Right forelimb (tissue), 1 donor: ENCODE results near the gene BBIP1.
"Not testable (repeated sequence)": the region's sequence is repeated elsewhere in the genome, so short reads cannot be mapped to it uniquely, and the experiment has no call there.

Experiments
- DNase-seq: peaks from one replicate; pipeline ENCODE4 v3.0.0-alpha.2; 2018

The BBIP1 gene

DNA sequence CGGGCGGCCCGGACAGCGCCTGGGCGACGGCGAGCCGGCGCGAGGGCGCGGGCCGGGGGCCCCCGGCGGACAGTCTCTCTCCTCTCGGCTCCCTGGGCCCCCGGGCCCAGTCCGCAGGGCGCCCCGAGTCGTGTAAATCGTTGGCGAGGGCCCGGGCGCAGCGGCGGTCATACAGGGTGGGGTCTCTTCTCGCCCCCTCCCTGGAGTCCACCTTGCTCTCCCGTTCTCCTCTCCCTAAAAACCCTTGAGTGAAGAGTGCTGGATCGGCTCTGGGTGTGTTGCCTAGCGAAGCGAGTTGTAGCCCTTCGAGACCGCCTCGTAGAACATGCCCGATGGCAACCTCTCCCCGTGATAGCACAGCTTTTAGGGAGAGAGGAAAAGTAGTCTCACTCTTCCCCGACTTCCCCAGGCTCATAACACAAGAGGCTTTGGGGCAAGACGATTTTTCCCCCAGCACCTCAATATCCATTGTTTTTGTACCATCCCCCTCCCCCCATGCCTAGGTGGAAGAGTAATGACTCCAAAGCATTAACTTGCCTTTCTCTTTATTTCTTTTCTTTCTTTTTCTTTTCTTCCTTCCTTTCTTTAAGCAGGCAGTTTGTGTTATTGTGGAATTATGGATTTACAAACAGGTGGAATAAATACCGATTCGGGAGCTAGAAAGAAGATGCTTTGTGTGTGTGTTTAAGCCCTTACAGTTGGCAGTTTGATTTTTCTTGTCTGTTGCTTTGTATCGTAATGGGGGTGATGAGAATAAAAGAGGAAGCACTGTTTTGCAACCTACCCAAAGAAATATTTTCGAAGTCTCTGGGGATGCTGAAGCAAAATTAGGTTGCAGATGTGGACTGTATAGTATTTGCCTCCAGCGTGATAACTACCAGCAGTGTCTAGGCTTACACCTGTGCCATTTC, 1.2 kb upstream of the BBIP1 start:
- no peak for DNase-seq

DNA sequence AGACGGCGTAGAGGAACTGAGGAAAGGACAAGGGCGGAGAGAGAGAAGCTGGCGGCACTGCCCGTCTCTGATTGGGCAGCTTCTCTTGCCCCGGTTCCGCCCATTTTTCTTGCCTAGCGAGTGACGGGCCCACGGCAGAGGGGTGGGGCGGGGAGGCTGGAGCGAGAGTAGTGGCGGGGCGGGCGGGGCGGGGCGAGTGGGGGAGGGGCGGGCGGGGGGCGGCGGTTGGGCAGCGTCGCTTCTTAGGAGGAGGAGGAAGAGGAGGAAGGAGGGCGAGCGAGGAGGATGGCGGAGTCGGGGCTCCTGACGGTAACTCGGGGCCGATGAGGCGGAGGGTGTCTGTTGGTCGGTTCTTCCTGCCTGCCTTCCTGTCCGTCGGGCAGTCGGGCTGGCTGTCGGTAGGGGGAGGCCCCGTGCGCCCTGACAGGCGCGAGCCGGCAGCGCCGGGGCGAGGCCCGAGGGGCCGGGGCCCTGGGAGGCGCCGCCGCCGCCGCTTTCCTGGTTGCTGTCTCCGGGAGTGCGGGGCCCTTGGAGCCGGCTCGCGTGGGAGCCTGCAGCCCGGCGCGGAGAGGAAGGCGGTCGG, 460 bp upstream of the BBIP1 start, which contains the start of gene SHOC2:
SHOC2 (plus strand) TSS at position 256 of the 583 bp plus-strand sequence. CDS start 44,755 bp downstream, outside the sequence.
- no peak for DNase-seq

DNA sequence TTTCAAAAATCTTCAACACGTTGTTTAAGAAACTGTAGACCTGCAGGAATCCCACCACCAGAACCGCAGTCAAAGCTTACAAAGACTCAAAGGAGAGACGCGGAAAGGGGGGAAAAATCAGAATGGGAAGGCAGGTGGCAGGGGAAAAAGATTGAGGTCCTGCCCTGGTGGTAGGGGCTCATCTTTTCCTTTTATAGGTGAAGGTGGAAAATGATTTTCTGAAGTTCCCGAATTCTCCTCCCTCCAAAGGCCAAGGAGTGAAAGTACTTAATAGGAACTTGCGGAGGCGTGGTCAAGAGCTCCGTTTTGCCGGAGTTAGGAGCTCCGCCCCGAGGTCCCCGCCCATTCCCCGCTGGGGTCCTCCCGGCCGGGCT, 724 bp downstream of the BBIP1 start:
- DNase-seq, result no peak

DNA sequence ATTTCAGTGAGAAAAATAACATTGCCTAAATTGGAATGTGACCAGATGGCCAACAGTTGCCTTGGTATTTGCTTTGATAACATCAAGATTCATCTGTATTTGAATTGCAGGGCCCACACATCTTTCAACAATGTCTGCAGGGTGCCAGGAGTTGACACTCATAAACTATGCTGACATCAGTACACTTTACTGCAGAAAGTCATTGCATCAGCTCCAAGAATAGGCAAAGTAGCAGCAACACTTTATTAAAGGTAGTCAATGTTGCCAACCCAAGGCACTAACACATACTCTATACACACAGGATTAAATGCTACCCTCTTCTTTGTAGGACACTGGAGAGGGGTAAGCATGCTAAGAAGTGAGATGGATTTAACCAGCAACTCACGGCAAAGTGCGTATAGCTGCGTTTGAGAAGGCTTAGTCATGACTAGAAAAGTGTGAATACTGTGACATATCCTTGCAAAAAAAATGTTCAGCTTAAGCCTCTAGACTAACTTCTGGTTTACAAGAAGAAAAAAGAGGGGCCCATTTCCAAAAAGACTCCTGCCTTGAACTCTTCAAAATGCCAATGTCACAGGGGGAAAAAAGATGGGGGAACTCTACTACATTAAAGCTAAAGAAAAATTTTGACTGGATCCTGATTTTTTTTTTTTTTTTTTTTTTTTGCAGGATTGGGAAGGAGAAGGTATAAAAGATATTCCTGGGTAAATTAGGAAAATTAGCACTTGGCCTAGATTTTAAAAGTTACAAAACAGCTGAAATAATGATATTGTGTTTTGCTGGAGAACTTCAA, 2.2 kb downstream of the BBIP1 start:
- DNase-seq, result no peak

DNA sequence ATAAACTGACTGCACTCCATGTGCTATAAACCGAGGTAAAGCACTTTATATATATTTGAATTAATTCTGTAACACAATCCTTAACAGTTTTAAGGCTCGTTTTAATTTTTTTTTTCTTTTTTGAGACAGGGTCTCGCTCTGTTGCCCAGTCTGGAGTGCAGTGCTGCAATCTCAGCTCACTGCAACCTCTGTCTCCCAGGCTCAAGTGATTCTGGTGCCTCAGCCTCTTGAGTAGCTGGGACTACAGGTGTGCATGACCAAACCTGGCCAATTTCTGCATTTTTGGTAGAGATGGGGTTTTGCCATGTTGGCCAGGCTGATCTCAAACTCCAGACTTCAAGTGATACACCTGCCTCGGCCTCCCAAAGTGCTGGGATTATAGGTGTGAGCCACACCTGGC, 3.4 kb downstream of the BBIP1 start:
- not testable (repeated sequence) for DNase-seq

DNA sequence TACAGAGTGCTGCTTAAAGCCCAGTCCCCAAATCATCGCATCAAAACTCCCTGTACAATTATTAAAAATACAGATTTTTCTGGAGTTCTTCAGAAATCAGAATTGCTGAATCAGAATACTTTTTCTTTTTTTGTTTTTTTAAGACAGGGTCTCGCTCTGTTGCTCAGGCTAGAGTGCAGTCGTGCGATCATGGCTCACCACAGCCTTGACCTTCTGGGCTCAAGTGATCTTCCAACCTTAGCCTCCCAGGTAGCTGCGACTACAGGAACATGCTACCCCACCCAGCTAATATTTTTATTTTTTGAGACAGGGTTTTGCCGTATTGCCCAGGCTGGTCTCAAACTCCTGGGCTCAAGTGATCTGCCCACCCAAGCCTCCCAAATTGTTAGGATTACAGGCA, 3.9 kb downstream of the BBIP1 start:
- no peak for DNase-seq

DNA sequence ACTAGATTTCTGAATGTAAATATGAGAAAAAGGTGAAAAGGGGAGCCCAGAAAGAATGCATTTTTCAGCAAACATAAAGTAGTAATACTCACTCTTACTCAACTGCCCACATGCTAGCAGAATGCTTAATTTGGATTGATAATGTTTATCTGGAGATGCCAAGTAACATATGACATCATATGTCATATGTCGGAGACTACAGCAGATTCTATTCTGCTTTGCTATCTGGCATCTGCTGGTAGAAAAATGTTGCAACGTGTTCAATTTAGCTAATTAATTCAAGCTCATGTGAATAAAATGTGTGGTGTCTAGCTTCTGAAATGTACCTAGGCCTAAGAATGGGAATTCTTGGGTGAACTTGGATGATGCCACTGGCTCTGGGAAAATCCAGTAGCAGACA, 4.5 kb downstream of the BBIP1 start:
- DNase-seq, result no peak

DNA sequence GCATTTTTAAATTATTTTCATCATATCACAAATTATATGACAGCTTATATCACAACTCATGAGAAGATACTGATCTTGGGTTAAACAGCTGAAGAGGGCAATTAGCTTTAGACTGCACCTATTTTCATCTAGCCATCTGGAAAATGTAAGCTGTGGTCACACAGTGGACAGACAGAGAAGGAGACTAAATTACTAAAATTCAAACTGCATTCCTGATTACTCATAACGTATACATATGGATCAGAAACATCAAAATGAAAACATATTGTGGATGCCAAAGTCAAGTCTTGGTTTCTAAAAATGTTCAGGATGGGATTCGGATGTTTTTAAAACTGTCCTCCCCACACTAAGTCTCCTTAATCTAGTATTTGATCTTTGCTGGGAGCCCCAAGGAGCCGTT, 6.6 kb downstream of the BBIP1 start:
- no peak for DNase-seq

DNA sequence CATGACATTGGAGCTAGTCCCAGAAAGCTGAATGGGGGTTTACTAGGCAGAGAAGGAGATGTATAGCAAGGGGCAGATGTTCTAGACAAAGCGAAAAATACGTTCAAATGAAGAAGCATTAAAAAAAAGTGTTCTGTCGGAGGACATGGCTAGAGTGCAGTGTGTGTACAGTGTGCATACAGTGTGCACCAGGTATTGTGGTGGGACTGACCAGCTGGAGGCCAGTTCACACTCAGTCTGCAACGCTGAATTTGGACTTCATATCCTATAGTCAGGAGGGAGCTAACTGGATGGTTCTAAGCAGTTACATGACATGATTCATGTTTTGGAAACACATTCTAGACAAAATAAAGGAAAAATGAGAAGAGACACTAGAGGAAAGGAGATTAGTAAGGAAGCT, 8.8 kb downstream of the BBIP1 start:
- no peak for DNase-seq

DNA sequence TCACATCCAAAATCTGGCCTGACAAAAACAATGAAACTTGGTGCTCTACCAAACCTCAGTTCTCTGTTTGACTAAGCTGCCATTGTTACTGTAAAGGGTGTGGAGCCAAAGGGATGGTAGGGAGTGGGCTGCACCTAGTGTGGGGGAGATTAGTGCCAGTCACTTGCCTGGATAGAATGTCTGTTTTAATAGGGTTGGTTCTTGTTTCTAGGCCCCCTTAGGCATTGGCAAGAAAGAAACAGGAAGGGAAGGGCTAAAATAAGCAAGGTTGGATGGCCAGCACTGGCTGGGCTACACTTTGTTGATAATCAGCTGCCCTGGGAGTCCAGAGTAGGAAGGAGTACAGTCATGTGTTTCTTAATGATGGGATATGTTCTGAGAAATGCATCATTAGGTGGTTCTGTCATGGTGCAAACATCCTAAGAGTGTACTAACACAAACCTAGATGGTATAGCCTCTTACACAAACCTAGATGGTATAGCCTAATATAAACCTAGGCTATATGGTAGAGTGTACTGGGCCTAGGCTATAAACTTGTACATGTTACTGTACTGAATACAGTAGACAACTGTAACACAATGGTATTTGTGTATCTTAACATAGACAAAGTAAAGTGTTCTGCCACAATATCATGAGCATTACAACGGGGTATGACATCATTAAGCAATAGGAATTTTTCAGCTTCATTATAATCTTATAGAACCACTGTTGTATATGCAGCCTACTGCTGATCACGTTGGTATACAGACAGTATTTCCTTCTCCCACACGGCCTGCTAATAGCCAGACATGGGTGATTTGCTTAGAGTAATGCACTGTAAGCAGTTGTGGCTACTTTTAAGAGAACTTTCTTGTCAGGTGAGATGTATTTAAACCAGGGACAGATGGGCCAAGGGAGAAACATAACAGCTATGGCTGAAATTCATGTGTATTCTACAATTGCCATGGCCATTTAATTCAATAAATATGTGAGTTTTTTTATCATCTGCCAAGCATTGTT, 15.4 kb downstream of the BBIP1 start:
- DNase-seq, result no peak

DNA sequence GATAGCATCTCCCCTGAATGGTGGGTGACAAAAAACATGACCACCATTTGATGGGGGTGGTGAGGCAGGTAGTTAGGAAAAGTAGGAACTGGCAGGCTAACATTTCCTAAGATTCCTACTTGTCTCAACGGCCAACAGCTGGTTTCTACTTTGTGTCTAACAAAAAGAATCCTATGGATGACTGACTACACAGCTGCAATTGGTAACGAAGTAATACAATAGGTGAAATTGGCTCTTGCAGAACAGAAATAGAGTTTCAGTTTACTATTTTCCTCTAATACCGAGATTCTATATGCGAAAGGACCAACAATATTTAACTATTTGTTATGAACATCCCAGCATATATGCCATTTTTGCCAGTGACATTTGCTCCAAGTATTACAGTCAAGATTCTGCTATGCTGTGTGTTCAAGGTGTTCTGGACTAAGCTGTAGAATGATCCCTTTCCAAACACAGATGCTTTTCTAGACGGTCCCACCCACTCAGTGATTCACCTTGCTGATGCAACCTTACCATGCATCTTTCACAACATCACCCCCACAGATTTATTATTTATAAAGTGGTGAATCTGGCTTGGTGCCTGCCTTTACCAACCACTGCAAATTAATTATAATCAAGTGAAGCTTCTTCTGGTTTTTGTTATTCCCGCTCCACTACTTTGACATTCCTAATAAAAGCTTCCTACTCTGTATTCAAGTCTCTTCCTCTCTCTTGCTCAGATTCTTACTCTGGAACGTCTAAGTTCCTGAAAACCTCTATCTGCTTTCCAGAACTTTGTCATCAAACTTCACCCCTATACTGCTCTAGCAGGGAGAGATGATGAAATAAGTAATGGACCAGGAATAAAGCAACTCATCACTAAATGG, 16.8 kb downstream of the BBIP1 start:
- no peak for DNase-seq

DNA sequence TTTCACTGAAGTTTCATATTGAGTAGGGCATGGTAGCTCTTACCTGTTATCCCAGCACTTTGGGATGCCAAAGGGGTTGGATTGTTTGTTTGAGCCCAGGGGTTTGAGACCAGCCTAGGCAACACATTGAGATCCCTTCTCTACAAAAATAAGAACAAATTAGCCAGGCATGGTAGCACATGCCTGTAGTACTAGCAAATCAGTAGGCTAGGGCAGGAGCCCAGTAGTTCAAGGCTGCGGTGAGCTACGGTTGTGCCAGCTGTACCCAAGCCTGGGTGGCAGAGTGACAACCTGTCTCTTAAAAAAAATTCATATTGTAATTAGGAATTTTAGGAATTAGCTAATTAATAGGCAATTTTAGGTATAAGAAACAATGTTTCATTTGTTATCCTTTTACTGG, 18.0 kb downstream of the BBIP1 start:
- DNase-seq, result no peak

DNA sequence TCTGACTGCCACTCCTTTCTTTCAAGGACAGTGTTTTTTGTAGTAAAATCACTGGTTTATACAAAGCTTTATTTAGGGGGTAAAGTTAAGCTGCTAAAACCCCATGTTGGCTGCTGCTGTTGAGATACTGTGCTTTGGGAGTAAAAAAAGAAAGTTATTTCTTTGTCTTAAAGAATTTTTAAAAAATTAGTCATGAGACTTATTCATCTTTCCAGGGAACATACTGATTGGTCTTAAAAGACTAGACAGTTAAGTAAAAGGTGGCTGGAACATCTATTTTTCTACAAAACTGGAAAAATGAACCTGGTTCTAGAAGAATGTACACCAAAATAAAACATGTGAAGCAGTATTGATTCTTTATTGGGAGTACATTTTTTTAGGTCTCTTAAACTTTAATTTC, 20.6 kb downstream of the BBIP1 start:
- DNase-seq, result no peak

DNA sequence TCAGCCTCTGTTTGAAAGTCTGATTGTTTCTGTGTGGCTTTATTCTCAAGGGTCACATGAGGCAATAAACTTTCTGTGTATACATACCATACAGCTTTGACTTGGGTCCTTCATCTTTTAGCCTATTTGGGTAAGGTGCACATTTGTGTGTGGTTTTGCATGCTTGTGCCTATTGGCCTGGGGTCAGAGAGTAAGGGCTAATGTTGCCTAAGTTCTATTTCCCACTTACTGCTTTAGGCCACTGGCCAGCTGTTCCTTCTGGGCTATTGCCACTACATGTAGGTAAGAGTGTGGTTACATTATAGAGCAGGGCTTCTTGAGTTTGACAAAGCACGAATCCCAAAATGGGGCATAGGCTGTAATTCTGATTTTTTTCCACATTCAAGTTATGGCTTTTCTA, 21.8 kb downstream of the BBIP1 start:
- DNase-seq, result no peak

DNA sequence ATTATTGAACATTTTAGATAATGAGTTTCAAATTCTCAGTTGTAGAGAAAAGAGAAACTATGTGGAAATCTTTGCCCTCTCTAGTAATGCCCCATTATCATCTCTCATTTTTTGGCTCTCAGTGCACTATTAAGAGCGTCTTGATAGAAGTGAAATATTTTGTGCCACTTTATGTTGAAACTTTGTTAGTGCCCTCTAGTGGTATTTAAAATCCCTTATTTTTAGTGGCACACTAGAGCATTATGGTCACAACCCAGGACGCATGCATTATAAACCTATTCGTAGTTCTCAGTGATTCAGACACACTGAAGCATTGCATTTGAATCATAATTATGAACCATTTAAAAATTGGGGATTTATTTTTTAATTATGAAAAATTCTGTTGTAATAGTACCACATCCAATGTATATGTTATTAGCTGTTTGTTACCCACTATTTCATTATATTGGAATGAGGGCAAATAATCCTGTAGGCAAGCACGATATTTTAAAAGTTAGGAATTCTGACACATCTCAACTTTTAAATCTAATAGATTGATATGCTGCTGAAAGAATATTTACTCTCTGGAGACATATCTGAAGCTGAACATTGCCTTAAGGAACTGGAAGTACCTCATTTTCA, 25.3 kb downstream of the BBIP1 start:
- DNase-seq, result no peak

DNA sequence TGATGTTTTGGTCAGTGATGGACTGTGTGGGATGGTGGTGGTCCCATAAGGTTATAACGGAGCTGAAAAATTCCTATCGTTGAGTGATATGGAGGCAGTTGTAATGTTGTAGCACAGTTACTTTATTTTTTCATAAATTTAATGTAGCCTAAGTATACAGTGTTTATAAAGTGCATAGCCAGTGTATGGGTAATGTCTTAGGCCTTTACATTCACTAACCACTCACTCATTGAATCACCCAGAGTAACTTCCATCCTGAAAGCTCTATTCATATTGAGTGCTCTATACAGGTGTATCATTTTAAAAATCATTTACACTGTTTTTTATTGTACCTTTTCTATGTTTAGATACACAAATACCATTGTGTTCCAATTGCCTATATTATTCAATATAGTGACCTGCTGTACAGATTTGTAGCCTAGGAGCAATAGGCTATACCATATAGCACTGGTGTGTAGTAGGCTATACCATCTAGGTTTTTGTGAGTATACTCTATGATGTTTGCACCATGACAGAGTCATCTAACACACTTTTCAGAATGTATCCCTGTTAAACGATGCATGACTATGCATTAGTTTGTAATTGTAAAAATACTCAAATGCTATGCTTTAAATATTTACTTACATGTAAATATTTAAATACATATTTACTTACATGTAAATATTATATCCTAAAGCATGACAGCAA, 26.2 kb downstream of the BBIP1 start:
- DNase-seq, result no peak

DNA sequence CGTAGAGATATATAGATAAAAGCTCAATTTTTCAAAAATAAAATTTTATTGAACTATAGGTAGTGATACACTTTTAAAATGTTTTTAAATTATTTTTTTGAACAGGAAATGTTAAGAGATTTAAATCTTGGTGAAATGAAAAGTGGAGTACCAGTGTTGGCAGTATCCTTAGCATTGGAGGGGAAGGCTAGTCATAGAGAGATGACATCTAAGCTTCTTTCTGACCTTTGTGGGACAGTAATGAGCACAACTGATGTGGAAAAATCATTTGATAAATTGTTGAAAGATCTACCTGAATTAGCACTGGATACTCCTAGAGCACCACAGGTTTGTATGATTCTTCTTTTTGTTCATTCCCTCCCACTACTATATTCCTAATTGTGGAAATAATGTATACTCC, 31.4 kb downstream of the BBIP1 start:
- no peak for DNase-seq

DNA sequence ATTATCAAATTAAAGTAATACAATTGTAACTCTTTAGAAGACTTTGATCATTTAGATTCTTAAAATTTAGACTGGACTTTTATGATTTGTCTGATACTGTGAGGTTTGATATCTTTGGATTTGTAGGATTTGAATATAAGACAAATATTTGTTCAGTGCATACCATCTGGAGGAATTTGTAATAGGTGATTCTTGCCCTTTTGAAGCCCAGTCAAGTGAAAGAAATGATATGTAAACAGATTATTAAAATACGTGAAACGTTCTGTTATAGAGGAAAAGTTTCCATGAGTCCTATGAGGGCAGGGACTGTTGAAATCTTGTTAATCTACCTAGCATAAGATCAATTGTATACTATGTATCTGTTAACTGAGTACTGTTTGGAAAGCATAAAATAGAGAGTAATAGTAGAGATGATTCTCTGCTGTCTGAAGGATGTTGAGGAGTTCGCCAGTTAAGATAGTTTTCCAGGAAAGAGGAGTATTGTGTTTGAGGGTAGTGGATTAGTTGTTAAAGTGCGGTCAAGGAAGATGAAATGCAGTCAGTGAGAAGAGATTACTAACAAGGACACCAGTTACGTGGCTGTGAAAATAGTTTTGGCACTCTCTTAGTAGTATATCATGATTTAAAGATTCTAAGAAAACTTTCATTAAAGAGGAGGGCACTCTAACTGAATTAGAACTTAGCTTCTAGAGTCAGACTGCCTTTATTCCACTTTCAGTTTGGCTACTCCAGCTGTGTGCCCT, 32.9 kb downstream of the BBIP1 start:
- no peak for DNase-seq

DNA sequence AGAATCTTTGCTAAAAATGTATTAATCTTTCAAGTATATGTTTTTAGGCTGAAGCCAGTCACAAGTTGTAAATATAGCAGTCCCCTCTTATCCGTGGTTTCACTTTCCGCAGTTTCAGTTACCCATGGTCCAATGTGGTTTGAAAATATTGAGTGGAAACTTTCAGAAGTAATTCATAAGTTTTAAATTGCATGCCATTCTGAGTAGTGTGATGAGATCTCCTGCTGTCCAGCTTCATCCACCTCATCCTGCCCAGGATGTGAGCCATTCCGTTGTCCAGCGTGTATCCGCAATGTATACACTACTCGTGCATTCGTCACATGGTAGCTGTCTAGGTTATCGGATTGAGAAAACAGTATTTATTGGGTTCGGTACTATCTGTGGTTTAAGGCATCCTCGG, 35.1 kb downstream of the BBIP1 start:
- DNase-seq, result no peak

DNA sequence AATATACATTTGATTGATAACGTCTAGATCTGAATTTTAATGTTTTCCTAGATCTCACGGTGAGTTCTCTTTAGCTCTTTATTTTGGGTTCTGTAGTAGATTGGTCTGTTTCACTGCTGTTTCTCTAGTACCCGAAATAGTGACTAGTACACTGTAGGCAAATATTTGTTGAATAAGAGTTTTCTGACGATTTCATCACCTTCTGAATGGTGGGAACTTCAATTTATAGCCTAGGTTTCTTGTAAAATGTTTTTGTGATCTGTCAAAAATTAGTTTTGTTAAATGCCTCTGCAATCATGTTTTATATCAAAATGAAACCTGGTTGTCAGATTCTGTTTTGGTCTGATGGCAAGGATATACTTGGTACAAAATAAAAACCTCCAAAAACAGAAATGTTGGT, 37.1 kb downstream of the BBIP1 start:
- DNase-seq, result no peak
